ENCODE data around the gene RIC1.
"Not testable (repeated sequence)": the region's sequence is repeated elsewhere in the genome, so short reads cannot be mapped to it uniquely, and the experiment has no call there.

- TF ChIP-seq CTCF (tag by site-specific recombination; IDR thresholded peaks at IDR 0.05); RBAK (tag by site-specific recombination; IDR thresholded peaks at IDR 0.05); ZNF747 (tag by site-specific recombination; IDR thresholded peaks at IDR 0.05); ZSCAN18 (tag by site-specific recombination; IDR thresholded peaks at IDR 0.05); SETDB1 (IDR thresholded peaks at IDR 0.05; ENCODE audit: insufficient read length, low read length); REST (tag by site-specific recombination; IDR thresholded peaks at IDR 0.05); ZNF449 (tag by site-specific recombination; IDR thresholded peaks at IDR 0.05); ZNF48 (tag by site-specific recombination; IDR thresholded peaks at IDR 0.05); ZNF274 (IDR thresholded peaks at IDR 0.05; ENCODE audit: low read length); ZNF274 (tag by site-specific recombination; IDR thresholded peaks at IDR 0.05; ENCODE audit: borderline replicate concordance); PRDM10 (tag by site-specific recombination; IDR thresholded peaks at IDR 0.05); PBX3 (CRISPR knock-in tag; IDR thresholded peaks at IDR 0.05); ZNF707 (tag by site-specific recombination; IDR thresholded peaks at IDR 0.05); ZNF660 (tag by site-specific recombination; IDR thresholded peaks at IDR 0.05): not testable (repeated sequence)
Observed at GRCh38 chr9:5722679-5723078, 93.8 kb downstream of the RIC1 start.
